Anterior cingulate cortex (tissue), 58 donors: ENCODE results near the gene RGPD4.
"Not testable (repeated sequence)": the region's sequence is repeated elsewhere in the genome, so short reads cannot be mapped to it uniquely, and the experiment has no call there.

Source experiments
- DNase-seq, 58 donors: peaks; one replicate each; lab custom pipeline; 2025; lab: John Stamatoyannopoulos, UW

Gene RGPD4

DNA sequence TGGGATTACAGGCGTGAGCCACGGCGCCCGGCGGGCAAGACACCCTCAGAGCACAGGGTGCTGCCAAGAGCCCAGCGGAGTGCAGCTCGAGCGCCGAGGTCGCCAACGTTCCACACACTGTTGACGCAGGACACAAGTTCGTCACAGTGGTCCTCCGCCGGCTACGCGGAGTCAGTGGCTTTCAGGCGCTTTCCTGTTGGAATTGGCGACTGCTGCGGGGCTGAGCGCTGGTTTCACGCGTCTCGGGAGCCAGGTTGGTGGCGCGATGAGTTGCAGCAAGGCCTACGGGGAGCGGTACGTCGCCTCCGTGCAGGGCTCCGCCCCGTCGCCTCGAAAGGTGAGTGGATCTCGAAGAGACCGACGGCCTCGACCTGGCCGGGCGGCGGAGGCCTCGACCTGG is at the start of gene RGPD4:
TSS of gene RGPD4 (plus strand) at position 144 of the 400 bp plus-strand sequence. CDS start at position 266, 122 bp downstream.
- DNase-seq, result not testable (repeated sequence)

- no peak for DNase-seq
Measured at GRCh38 chr2:107777974-107778373, 48.7 kb upstream of the RGPD4 start.

GRCh38 chr2:107785756-107786155 is 40.9 kb upstream of the RGPD4 start:
- no peak for DNase-seq

DNA sequence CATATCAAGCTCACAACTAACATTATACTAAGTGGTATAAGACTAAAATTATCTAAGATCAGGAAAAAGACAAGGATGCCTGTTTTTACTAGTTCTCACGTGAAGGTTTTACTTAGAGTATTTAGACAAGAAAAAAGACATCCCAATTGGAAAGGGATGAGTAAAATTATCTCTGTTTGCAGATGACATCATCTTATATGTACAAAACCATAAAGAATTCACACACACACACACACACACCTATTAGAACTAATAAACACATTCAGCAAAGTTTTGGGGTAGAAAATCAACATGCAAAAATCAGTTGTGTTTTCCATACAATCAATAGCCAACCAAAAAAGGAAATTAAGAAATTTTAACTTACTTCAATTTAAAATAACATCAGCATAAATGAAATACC is 35.9 kb upstream of the RGPD4 start:
- no peak for DNase-seq

GRCh38 chr2:107801498-107801897 is 25.2 kb upstream of the RGPD4 start:
- no peak for DNase-seq

DNA sequence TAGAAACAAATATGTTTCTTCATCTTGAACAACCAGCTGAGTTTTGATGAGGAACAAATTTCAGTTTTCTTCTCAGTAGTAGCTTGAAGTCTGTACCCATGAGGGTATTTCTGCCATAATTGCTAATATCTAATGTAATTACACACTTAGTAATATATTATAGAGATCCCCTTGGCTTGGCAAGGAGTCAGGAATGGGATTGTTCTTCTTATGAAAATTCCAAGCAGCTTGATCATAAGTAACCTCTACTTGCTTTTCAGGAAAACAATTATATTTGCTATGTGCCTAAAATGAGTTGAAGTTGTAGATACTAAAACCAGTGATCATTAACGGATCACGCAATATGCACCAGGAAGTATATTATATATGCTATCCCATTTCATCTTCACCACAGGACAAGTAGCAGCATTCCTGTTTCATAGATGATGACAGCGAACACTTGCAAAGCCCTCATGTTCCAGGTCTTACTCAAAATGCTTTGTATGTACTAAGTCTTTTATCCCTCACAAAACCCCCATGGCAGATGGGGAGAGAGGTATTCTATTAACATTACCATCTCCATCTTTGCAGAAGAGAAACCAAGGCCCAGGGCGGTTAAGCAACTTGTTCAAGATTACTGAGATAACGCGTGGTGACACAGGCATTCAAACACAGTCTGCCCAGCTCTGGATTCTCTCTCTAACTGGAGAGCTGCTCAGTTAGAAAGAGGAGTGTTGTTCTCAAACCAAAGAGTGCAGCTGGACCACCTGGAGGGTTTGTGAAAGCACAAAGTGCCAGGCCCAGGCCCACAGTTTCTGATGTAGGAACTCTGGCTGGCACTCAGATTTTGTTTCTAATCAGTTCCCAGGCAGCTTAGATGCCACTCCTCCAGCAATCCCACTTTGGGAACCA is 21.8 kb upstream of the RGPD4 start:
- no peak for DNase-seq

- DNase-seq, result no peak
Measured at GRCh38 chr2:107806901-107807300, 19.8 kb upstream of the RGPD4 start.

DNA sequence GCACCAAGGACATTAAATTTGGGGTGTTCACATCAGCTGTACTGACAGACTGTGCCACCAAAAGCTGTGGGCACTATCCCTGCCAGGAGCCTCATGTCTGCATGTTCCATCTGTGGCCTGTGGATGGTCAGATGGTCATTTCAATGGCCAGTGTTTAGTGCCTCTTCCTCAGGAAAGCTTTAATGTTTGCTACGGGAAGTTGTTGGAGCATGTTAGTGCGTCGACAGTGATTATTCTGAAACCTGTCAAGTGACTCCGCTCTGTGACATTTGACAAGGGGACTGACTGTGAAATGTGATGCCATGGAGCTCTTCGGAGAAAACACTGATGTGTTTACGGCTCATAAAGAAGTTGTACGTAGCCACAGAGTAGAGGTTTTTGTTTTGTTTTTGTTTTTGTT is 18.7 kb upstream of the RGPD4 start:
- no peak for DNase-seq

DNA sequence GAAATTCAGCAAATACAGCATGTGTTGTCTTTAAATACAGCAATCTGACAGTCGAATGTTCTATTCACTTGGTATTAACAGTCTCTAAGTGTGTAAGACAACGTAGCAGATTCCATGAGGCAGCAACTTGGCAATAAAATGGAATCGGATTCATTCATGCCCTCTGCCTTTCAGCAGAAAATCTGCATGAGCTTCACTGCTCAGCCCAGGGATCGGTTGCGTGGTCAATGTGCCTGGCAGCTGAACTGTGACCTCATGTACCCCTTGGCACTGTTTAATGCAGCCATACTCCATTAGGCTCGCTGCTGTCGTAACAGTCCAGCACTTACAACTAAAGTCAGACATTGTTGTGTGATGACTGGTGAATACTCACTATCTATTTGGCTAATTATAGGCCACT is 17.7 kb upstream of the RGPD4 start:
- peak in 6 of 58 donors; percentile 5 to 12 (median 6) for DNase-seq

DNA sequence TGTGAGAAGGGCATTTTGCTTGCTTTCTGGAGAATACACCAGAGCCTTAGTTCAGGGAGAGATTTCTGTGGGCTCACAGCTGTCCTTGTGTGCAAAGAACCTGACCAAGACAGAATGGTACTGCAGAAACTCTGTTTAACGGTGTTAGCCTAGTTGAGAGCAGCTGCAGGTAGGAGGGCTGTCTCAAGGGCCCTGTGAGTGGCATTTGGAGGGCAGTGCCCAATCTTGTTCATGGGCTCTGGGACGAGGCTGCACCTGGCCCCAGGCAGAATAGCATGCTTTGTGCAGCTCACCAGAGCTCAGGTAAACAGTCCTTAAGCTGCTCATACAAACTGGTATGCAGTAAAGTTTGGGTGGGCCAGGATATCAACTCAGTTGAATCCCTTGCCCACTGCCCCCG is 16.9 kb upstream of the RGPD4 start:
- DNase-seq, result no peak

DNA sequence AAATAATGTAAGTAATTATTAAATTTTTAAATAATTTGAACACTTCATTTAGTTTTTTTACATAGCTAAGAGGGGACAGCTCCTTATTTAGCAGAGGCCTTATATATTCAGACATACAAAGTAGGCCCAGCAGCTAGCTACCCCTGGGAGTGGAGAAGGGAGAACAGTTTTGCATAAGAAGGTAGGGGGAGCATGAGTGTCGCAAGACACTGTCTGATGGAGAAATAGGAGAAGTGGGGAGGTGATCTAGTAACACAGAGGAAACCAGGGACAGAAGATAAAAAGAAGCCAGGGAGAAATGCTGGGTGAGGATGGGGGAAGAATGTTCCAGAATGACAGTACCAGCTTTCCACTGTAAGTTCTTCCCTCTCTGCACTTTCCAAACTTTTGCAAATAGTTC is 16.0 kb upstream of the RGPD4 start:
- DNase-seq, result no peak

- DNase-seq, result no peak
Measured at GRCh38 chr2:107811411-107811810, 15.3 kb upstream of the RGPD4 start.

- peak in 1 of 58 donors; percentile 1 for DNase-seq
Measured at GRCh38 chr2:107812006-107812405, 14.7 kb upstream of the RGPD4 start.

- DNase-seq, result no peak
Measured at GRCh38 chr2:107817378-107817777, 9.3 kb upstream of the RGPD4 start.

GRCh38 chr2:107822302-107822701 is 4.4 kb upstream of the RGPD4 start:
- no peak for DNase-seq

DNA sequence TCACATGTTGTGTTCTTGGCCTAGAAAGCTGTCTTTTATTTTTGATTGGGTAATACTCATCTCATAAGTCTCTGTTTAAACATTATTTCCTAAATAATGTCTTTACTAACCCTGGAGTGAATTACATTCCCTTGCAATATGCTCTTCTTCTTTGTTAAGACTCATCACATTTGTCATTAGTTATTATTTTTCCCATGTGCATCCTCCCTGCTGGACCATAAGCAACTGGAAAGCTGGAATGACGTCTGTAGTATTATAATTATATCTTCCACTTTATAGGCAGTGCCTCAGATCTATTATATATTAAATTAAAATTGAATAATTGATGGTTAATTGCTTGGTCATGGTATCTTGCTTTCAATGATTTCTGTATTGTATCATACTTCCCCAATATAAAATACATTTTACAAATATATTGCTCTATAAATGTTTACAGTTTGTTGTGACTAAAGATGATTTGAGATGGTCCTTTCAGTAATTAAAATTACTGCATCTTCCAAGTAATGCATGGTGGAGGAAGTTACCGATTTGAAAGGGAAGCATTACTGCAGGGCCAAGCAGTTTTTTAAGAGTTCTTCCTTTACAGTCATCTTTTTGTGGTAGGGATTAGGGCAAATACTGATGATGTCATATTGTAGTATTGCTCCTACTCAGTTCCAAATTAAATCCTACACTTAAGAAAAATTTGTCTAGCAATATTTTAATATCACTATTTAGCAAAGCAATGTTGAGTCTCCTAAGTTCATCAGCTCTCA is 2.1 kb upstream of the RGPD4 start:
- DNase-seq, result no peak

DNA sequence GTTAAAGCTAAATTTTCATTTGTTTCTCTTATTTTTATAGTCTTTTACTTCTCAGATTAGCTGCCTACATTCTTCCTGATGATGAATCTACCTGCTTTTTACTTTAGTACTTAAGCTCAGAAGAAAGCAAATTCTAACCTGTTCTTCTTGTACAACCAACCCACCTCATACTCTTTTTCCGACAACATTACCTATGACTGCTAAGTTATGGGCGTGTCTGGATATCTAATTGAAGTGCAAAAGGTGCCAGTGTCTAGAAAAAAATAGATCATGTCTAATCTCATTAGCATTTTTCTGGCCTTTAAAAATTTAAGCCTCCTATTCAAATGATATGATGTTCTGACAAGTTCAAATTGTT is 1.5 kb upstream of the RGPD4 start:
- DNase-seq, result no peak

- not testable (repeated sequence) for DNase-seq
Measured at GRCh38 chr2:107829514-107829913, 2.8 kb downstream of the RGPD4 start.

DNA sequence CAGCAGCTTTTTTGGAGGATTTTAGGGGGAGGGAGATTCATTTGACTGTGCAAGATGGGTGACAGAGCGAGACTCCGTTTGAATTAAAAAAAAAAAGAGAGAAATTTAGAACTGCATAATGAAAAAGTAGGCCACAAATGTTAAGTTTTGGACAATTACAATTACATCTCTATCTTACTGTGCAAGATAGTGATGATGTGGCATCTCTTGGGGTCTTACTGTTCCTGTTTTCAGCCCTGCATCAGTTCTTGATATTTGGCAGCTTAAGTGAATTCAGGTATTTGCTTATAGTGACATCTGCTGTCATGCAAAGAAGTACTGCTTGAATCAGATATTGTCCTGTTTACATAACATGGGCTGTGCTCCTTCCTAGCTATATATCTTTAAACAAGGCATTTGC is 6.5 kb downstream of the RGPD4 start:
- DNase-seq, result not testable (repeated sequence)

- DNase-seq, result not testable (repeated sequence)
Measured at GRCh38 chr2:107833618-107834017, 6.9 kb downstream of the RGPD4 start.

DNA sequence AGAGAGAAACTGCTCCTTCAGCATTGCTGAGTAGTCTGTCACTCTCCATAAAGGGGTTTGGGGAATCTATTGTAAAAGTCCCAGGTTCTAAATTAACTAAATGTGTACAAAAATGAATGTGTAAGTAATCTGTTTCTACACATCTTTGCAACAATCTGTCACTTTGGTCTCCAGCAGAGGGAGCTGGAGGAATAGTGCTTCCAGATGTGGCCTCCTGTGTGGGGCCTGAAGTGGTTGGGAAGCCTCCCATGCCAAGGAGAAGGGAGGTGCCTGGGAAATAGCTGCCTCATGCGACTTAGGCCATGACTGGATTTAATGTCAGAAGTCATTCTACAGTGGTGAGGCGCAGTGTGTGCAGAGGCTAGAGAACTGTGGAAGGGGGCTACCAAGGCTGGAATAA is 89.4 kb downstream of the RGPD4 start:
- not testable (repeated sequence) for DNase-seq
